Measurements from ENCODE around the gene CADM2. TPM values are rescaled to one million over a fixed set of nuclear protein-coding genes. Genes with fewer than 3 reads are reported as not detected.

The CADM2 gene
- total RNA-seq, 4 donors from 2014 or later: 1.2 to 22.3 (median 2.4) TPM

GRCh38 chr3:85176799-85177198 is 218.0 kb downstream of the CADM2 start:
- no peaks in the 10 kb centered on the region for H3K36me3 ChIP-seq
- no peaks in the 10 kb centered on the region for H3K4me1 ChIP-seq
- TF ChIP-seq, protein P1, sequence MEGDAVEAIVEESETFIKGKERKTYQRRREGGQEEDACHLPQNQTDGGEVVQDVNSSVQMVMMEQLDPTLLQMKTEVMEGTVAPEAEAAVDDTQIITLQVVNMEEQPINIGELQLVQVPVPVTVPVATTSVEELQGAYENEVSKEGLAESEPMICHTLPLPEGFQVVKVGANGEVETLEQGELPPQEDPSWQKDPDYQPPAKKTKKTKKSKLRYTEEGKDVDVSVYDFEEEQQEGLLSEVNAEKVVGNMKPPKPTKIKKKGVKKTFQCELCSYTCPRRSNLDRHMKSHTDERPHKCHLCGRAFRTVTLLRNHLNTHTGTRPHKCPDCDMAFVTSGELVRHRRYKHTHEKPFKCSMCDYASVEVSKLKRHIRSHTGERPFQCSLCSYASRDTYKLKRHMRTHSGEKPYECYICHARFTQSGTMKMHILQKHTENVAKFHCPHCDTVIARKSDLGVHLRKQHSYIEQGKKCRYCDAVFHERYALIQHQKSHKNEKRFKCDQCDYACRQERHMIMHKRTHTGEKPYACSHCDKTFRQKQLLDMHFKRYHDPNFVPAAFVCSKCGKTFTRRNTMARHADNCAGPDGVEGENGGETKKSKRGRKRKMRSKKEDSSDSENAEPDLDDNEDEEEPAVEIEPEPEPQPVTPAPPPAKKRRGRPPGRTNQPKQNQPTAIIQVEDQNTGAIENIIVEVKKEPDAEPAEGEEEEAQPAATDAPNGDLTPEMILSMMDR (IDR thresholded peaks at IDR 0.05): no peak
- TF ChIP-seq POLR2A (IDR thresholded peaks at IDR 0.05): no peak
- H3K4me3 ChIP-seq: no peak overlapping the region
- no peaks in the 10 kb centered on the region for H3K27me3 ChIP-seq
- no peak for DNase-seq
- H3K9me3 ChIP-seq: no peaks in the 10 kb centered on the region
- no peak overlapping the region for H3K27ac ChIP-seq

GRCh38 chr3:85182975-85183752 is 224.4 kb downstream of the CADM2 start:
- DNase-seq: no peak
- Histone ChIP-seq H3K9me3 (no peaks in the 10 kb centered on the region), H3K4me3 (no peak overlapping the region), H3K27ac (no peak overlapping the region), H3K36me3 (no peaks in the 10 kb centered on the region), H3K27me3 (no peaks in the 10 kb centered on the region), H3K4me1 (no peaks in the 10 kb centered on the region)
- TF ChIP-seq POLR2A (IDR thresholded peaks at IDR 0.05): no peak
- TF ChIP-seq, protein P1 (IDR thresholded peaks at IDR 0.05): no peak

DNA sequence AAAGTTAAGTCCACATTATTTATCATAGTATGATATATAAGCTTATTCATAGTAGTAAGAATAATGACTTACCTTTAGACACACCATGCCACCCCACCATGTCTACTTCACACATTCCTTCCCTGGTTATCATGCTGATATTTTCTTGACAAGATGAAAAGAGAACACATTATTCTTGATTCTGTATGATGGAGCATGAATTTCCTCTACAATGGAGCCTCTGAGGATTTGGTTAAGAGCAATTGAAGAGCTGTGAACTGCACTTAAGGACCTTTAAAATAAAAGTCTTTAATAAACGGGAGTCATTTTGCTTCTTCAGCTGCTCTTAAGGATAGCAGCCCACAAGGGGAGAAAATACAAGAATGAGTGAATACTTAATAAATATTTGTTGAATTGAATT is 226.7 kb downstream of the CADM2 start:
- no peak for DNase-seq
- Histone ChIP-seq H3K9me3 (no peaks in the 10 kb centered on the region), H3K27ac (no peak overlapping the region), H3K4me3 (no peak overlapping the region), H3K4me1 (no peaks in the 10 kb centered on the region), H3K36me3 (no peaks in the 10 kb centered on the region), H3K27me3 (no peaks in the 10 kb centered on the region)
- TF ChIP-seq POLR2A (IDR thresholded peaks at IDR 0.05): no peak
- TF ChIP-seq, protein P1 (IDR thresholded peaks at IDR 0.05): no peak

GRCh38 chr3:85189731-85190130 is 230.9 kb downstream of the CADM2 start:
- TF ChIP-seq, protein P1 (IDR thresholded peaks at IDR 0.05): no peak
- no peak for TF ChIP-seq POLR2A (IDR thresholded peaks at IDR 0.05)
- no peak overlapping the region for H3K4me3 ChIP-seq

DNA sequence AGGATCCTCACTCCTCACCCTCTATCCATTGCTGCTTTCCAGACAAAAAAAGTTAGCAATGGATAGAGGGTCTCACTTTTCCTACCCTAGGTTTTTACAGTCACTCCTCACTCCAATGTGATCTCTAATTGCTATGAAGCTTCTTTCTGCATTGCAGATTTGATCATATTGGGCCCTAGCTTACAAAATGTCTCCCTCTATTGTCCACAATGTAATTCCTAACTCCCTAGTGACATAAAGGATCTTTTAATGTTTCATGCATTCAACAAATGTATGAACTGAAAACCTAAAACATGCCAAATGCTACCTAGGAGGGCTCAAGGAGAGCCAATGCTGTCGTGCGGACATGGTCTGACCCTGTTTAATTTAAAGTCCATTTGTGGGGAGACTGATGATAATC is 234.8 kb downstream of the CADM2 start:
- H3K27ac ChIP-seq: no peak overlapping the region
- no peak overlapping the region for H3K4me3 ChIP-seq
- no peaks in the 10 kb centered on the region for H3K36me3 ChIP-seq
- no peaks in the 10 kb centered on the region for H3K27me3 ChIP-seq
- H3K4me1 ChIP-seq: no peaks in the 10 kb centered on the region
- no peak for DNase-seq
- H3K9me3 ChIP-seq: no peaks in the 10 kb centered on the region
- no peak for TF ChIP-seq POLR2A (IDR thresholded peaks at IDR 0.05)
- TF ChIP-seq, protein P1 (IDR thresholded peaks at IDR 0.05): no peak

More at GRCh38 chr3:85189731-85190130, 230.9 kb downstream of the CADM2 start:
- Histone ChIP-seq H3K4me1 (no peaks in the 10 kb centered on the region), H3K27me3 (no peaks in the 10 kb centered on the region), H3K27ac (no peak overlapping the region), H3K9me3 (no peaks in the 10 kb centered on the region), H3K36me3 (no peaks in the 10 kb centered on the region)
- no peak for DNase-seq
